Fibroblast of upper back skin (primary cell): ENCODE data around the gene OTUD4.
A peak's percentile ranks its signal among the peaks of the same experiment; 100 is the strongest.

ENCODE experiments used
- DNase-seq: peaks from one replicate; pipeline ENCODE4 v3.0.0-alpha.2; 2013

OTUD4 gene

GRCh38 chr4:145108128-145108527 is 72.3 kb downstream of the OTUD4 start:
- no peak for DNase-seq

- DNase-seq = no peak
These were observed 73.3 kb downstream of the OTUD4 start for GRCh38 chr4:145107126-145107525.

DNA sequence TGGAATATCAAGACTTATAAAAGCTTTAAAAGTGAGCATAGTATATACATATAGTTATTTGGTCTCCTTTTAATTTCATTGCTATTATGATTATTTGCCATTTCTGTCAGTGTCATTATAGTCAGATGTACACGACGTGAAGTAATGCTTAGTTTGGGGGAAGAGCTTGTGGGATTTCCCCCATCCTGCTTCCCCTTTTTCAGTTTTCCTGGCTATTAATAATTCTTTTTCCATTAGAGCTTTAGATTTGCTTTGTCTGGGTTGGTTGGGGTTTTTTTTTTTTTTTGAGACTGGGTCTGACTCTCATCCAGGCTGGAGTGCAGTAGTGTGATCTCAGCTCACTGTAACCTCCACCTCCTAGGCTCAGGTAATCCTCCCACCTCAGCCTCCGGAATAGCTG is 76.9 kb downstream of the OTUD4 start:
- no peak for DNase-seq

- DNase-seq = no peak
These were observed 77.8 kb downstream of the OTUD4 start for GRCh38 chr4:145102619-145103018.

GRCh38 chr4:145101091-145101490 is 79.3 kb downstream of the OTUD4 start:
- no peak for DNase-seq

DNA sequence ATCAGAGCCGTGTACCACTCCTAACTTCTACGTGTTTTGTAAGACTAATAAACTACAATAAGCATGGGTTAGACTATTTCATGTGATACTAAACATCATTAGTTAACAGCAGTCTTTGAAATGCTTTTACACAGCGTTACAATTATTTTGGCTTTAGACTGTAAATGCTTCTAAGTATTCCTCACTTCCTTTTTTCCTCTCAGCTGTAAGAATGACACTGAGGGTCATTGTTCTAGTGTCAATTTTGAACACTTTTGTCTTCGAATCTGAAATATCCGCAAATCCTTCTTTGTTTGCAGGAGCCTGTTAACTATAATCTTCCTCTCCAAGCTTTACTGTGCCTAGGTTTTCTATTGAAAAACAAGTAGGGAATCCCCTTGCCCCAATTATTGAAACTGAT is 80.7 kb downstream of the OTUD4 start:
- no peak for DNase-seq

DNA sequence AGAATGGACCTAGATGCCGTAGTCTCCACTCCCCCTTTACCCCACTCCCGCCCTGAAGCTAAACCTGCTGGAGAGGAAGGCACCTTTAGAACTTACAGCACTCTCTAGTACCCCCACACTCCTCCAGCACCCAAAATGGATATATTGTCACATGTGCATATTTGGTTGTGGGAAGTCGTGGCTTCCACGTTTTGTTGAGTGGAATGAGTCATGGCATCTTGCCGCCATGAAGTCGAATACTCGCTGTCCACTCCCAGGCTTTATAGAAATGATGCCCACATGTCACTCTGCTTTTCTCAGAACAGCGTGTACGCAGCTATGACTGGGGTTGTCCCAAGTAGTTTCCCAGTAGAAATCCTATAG is 81.7 kb downstream of the OTUD4 start:
- DNase-seq = peak; percentile 61

GRCh38 chr4:145097821-145098674 is 82.3 kb downstream of the OTUD4 start, which contains the start of the genes ABCE1 and ANAPC10:
Gene ABCE1 (plus strand): TSS chr4:145098311. CDS start chr4:145104413, 6,102 bp downstream.
Gene ANAPC10 (minus strand): TSS chr4:145098196. CDS start chr4:145096099, 2,097 bp downstream.
- DNase-seq = peak; percentile 98

- DNase-seq = no peak
These were observed 83.0 kb downstream of the OTUD4 start for GRCh38 chr4:145097331-145097820.

DNA sequence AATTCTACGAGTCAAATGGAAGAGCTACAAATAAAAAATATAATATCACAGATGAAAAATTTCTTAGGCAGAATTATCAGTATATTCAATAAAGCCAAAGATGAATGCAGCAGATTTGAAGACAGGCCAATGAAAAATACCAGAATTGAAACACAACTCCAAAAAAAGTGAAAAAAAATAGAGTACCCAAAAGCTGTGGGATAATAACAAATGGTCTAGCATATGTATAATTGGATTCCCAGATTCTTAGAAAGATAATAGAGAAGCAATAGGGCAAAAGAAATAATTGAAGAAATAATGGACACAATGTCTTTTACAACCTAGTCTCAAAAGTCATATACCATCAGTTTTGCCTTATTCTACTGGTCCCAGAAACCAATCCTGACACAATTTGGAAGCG is 86.8 kb downstream of the OTUD4 start:
- no peak for DNase-seq

GRCh38 chr4:145090380-145090779 is 90.0 kb downstream of the OTUD4 start:
- DNase-seq = no peak

DNA sequence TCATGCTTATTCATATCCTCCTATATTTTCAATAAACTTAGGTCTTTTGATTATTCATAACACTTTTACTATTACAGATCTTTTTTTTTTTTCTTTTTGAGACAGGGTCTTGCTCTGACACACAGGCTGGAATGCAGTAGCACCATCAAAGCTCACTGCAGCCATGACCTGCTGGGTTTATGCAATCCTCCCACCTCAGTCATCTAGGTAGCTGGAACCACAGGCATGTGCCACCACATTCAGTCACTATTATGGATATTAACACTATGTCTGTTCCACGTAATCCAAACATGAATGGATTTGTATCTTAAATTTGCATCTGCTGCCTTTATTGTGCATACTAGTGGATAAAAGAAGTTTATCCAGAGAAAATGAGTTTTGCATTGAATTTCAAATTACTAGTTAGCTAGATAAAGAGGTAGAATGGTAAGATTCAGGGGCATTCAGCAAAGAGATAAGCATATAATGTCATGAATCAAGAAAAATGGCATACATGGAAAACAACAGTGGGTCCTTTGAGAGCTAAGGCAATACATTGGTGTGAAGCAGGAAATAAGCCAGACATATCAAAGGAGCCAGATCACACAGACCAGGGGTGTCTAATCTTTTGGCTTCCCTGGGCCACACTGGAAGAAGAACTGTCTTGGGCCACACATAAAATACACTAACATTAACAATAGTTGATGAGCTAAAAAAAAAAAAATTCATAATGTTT is 96.3 kb downstream of the OTUD4 start:
- peak; percentile 62 for DNase-seq
